Activated T-helper 1 cell treated with Interleukin-2 at 50 U/mL for 16 hours (primary cell): ENCODE data around the gene EML2.
"Not testable (repeated sequence)": the region's sequence is repeated elsewhere in the genome, so short reads cannot be mapped to it uniquely, and the experiment has no call there.

Experiments
- DNase-seq: peaks from one replicate; pipeline ENCODE4 v3.0.0-alpha.2; 2020; ENCODE audit warnings: low read depth

EML2 gene, protein sequence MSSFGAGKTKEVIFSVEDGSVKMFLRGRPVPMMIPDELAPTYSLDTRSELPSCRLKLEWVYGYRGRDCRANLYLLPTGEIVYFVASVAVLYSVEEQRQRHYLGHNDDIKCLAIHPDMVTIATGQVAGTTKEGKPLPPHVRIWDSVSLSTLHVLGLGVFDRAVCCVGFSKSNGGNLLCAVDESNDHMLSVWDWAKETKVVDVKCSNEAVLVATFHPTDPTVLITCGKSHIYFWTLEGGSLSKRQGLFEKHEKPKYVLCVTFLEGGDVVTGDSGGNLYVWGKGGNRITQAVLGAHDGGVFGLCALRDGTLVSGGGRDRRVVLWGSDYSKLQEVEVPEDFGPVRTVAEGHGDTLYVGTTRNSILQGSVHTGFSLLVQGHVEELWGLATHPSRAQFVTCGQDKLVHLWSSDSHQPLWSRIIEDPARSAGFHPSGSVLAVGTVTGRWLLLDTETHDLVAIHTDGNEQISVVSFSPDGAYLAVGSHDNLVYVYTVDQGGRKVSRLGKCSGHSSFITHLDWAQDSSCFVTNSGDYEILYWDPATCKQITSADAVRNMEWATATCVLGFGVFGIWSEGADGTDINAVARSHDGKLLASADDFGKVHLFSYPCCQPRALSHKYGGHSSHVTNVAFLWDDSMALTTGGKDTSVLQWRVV

GRCh38 chr19:45638930-45639729, at the start of gene EML2:
Gene EML2, minus strand, starts transcription at chr19:45639397. Its CDS starts 21 bp downstream, at chr19:45639376.
- peak; percentile 40 for DNase-seq

DNA sequence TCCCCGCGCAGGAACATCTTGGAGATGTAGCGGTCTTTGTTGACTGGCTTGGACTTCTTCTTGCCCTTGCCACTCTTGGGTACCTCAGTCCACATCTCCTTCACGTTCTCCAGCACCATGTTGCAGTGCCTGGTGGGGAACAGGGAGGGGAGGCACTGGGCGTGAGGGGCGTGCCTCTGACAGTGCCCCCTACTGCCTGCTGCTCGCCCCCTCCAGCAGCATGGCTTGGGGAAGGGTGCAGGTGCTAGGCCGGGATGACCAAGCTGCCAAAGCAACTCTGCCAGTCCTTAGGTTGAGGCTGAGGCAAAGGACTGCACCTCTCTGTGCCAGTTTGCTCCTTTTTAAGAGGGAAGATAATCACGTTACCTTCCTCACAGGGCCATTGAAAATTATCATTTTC, 48.4 kb upstream of the EML2 start:
- no peak for DNase-seq

- DNase-seq, result not testable (repeated sequence)
Measured at GRCh38 chr19:45685045-45685444, 45.8 kb upstream of the EML2 start.

- no peak for DNase-seq
Measured at GRCh38 chr19:45682908-45683307, 43.7 kb upstream of the EML2 start.

DNA sequence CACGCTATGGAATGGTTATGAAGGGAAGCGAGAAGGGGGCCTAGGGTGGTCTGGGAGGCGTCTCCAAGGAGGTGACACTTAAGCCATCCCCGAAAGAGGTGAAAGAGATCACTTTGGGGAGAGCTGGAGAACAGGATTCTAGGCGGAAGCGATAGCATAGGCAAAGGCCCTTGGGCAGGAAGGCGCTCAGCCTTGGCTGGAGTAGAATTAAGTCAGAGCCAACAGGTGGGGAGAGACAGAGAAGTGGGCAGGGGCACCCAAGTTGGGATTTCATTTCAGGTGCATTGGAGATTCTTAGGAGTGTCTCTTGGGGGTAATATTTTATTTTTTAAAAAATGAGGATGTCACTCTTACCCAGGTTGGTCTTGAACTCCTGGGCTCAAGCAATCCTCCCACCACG, 42.9 kb upstream of the EML2 start:
- no peak for DNase-seq

GRCh38 chr19:45681391-45682015, 42.3 kb upstream of the EML2 start:
- DNase-seq, result peak; percentile 81

DNA sequence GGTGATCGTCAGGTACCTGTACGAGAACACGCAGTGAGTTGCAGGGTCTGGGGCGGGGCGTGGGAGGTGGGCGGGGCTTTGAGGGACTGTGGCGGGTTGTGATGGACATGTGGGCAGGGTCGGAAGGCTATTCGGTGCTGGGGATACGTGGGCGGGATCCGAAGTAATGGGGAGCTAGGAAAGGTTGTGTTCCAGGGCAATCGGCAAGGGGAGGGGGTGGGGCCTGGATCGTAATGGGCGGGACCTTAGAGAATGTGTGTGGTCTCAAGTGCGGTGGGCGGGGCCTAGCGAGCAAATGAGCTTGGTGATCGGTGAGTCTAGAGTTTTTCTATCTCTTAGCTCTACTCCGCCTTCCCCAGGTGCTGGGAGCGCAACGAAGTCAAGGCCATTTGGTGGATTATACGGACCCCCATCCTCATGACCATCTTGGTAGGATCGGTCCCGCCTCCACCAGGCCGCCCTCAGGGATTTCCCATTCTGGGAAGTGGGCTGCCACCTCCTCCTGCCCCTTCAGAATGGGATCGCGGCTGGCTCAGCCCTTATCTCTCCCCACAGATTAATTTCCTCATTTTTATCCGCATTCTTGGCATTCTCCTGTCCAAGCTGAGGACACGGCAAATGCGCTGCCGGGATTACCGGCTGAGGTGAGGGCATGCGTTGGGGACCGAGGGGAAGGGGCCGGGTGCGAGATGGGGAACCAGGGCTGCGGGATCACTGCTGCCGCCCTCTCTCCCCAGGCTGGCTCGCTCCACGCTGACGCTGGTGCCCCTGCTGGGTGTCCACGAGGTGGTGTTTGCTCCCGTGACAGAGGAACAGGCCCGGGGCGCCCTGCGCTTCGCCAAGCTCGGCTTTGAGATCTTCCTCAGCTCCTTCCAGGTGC, 38.4 kb upstream of the EML2 start:
- peak; percentile 58 for DNase-seq

DNA sequence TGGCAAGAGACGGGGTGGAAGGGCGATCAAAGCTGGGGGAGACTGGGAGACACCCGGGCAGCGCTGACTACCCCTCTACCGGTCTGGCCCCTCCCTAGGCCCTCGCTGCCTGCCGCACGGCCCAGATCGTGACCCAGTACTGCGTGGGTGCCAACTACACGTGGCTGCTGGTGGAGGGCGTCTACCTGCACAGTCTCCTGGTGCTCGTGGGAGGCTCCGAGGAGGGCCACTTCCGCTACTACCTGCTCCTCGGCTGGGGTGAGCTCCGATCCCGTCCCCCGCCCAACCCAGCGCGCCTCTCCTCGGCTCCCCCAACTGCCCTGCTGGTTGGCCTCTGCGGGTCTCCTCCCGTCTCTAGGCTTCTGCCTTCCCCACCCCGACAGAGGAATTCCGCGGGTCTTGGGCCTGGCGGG, 37.7 kb upstream of the EML2 start:
- peak; percentile 28 for DNase-seq

DNA sequence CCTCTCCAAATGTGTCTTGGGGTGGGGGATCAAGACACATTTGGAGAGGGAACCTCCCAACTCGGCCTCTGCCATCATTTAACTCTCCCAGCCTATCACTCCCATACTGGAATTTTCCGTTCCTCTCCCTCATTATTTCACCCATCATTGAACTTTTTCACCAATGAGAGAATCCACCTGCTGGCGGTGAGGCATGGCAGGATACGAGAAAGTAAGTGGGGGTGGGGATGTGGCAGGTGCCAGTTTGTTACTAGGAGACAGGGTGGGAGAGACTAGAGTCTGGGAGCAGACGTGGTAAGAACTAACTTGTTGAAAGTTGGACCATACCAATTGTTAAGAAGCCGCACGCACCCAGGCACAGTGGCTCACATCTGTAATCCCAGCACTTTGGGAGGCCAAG, 35.7 kb upstream of the EML2 start:
- DNase-seq, result no peak

- DNase-seq, result peak; percentile 30
Measured at GRCh38 chr19:45670670-45671453, 31.7 kb upstream of the EML2 start.

- DNase-seq, result no peak
Measured at GRCh38 chr19:45668342-45668871, 29.2 kb upstream of the EML2 start.

DNA sequence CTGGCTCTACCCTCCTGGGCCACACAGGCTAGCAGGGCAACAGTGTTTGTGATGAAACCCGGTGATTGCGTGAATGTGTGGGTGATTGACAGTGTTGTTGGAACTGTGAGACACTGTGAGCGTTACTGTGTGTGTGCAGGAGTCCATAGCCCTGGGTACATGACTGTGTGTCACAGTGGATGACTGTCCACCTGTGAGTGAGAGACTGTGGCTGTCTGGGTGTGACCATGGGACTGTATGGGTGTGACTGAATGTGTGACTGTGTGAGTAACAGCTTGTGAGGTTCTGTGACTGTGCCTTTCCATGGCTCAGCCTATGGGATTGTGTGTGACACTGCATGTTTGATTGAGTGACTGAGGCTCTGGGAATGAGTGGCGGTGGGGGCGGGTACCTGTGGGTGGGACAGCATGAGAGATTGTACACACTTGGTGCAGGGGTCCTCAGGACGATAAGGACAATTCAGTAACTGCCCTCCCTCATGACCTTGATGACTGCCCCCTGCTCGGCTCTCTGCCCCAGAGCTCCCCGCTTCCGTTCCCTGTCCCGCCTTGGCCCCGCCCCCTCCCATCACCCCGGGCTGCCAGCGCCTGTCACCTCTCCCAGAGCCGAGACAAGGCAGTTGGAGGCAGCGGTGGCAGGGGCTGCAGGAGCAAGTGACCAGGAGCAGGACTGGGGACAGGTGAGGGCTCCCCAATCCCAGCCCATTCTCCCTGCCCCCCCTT, 28.6 kb upstream of the EML2 start, which contains the start of gene GIPR:
Gene GIPR, plus strand, starts transcription at position 602 of the 722 bp plus-strand sequence. CDS start 1,300 bp downstream, outside the sequence.
- DNase-seq, result peak; percentile 39

DNA sequence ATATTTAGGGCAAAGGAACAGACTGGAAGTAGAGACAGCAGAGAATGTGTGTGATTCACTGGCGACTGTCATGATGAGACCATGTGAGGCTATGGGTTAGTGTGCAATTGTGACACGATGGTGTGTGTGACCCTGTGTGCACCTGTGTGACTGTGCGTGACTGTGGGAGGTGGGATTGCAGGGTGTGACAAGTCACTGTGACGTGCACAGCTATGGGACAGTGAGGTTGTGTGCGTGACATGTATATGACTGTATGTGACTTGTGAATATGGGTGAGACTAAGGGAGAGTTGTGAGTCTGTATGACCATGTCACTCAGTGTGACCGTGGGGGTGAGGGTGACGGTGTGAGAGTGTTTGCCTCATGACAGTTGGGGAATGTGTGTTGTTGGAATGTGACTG, 25.4 kb upstream of the EML2 start:
- no peak for DNase-seq

DNA sequence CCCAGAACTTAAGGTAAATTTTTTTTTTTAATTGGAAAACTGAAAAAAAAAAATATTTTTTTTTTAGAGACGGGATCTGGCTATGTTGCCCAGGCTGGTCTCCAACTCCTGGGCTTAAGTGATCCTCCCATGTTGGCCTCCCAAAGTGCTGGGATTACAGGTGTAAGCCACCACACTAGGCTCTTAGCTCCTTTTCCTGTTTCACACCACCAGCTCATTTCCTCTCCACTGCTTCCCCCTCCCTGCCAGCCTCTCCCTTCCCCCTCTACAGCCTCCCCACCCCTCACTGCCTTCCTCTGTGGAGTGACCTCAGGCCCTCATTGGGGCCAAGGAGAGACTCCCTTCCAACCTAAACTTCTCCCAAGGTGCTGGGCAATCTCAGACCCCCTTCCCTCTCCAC, 24.6 kb upstream of the EML2 start:
- no peak for DNase-seq

GRCh38 chr19:45660636-45661035, 21.4 kb upstream of the EML2 start:
- no peak for DNase-seq

DNA sequence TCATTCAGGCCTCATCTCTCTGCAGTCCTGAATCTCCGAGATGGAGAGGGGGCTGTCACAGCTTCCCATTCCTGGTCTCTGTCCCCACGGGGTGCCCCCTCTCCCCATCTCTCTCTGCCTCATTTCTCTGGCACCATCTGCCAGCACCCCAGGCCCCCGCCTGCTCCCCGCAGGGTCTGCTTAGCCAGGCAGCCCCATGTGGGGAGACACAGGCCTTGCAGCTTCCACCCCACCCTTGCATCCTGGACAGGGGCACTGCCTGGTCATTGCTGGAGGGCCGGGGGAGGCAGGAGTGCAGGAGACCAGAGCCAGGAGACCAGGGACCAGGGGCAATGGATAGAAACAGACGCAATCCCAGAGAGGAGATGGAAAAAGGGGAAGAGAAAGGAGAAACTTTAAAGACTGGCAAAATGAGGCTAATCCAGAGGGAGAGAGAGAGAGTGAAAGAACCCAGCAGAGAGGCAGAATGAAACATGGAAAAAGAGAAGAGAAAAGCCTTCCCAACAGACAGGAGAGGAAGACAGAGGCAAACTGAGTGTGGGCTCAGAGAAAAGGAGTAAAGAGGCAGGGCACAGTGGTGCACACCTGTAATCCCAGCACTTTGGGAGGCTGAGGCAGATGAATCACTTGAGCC, 20.0 kb upstream of the EML2 start:
- DNase-seq, result no peak

- DNase-seq, result no peak
Measured at GRCh38 chr19:45657520-45658167, 18.4 kb upstream of the EML2 start.

DNA sequence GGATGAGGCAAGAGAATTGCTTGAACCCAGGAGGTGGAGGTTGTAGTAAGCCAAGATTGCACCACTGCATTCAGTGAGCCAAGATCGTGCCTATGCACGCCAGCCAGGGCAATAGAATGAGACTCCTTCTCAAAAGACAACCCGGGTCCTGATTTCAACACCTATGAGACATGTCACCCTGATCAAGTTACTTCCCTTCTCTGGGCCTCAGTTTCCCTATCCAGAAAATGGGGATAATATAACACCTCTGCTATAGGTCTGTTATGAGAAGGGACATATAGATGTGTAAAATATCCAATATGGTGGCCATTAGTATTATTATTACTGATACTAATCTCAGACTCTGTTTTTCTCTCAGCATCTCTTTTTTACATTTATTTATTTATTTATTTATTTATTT, 15.9 kb upstream of the EML2 start:
- no peak for DNase-seq
